Erythroblast (primary cell): Measurements from ENCODE around the gene TRPV4.

Experiments used
- GATA1 ChIP-seq: IDR thresholded peaks from 2 replicates; pipeline ENCODE4 v1.6.1; 2011; ENCODE audit warnings: low read depth, mild to moderate bottlenecking, control low read depth, low read length, moderate library complexity
- POLR2A ChIP-seq: IDR thresholded peaks from 2 replicates; pipeline ENCODE4 v1.6.1; 2011; ENCODE audit warnings: mild to moderate bottlenecking, low read length

DNA sequence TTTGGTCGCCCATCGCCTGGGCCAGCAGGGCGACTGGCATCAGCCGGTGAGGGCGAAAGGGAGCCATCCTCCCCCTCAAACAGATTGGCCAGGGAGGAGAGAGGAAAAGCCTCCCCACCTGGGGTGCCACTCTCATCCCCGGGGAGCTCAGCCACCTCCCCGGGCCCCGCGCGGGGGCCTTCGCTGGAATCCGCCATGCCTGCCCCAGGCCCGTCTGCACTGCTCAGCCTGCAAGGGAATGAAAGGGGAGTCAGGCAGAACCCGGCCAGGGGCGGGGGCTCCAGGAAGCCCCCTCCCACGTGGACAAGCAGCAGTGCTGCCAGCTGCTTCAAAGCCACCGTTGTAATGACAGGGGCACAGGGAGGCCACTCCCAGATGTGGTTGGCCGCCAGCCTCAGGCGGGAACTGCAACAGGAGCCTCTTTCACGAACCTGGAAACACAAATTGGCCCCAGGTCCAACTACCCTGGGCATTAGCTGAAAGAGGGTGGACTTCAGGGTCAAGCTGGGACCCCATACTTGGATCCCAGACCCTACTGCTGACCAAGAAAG, 18.5 kb downstream of the TRPV4 start:
- TF ChIP-seq POLR2A (no peak), GATA1 (no peak)
